RWPE2 (cell line): ENCODE measurements around the gene KDM6B.

ENCODE experiments used
- ATAC-seq: fragments of 200-7000 bp; cut with Tn5 transposase; 3 replicates; pipeline ENCODE4 v1.9.1; 2021; ENCODE audit warnings: low read depth
- DNase-seq: peaks from one replicate; pipeline ENCODE4 v3.0.0-alpha.2; 2020; ENCODE audit warnings: low spot score
- H3K27ac ChIP-seq: fragments of 450-650 bp; 2 replicates; pipeline ENCODE4 v1.5.1; 2017; ENCODE audit warnings: mild to moderate bottlenecking; ENCODE audit not compliant: poor library complexity, severe bottlenecking
- H3K27me3 ChIP-seq: fragments of 250-450 bp; sonication (Bioruptor Pico); 2 replicates; pipeline ENCODE4 v1.5.1; 2021; ENCODE audit warnings: mild to moderate bottlenecking, moderate library complexity; ENCODE audit not compliant: insufficient read depth, poor library complexity, severe bottlenecking
- H3K36me3 ChIP-seq: fragments of 250-450 bp; sonication (Bioruptor Pico); 2 replicates; pipeline ENCODE4 v1.5.1; 2020; ENCODE audit warnings: low read depth, mild to moderate bottlenecking, moderate library complexity
- H3K4me1 ChIP-seq: fragments of 250-450 bp; sonication (Bioruptor Pico); 2 replicates; pipeline ENCODE4 v1.5.1; 2021; ENCODE audit warnings: mild to moderate bottlenecking, moderate library complexity; ENCODE audit not compliant: insufficient read depth, poor library complexity, severe bottlenecking
- H3K4me3 ChIP-seq: fragments of 250-450 bp; sonication (Bioruptor Pico); 2 replicates; pipeline ENCODE4 v1.5.1; 2021; ENCODE audit warnings: mild to moderate bottlenecking, moderate library complexity; ENCODE audit not compliant: severe bottlenecking
- H3K9me3 ChIP-seq: fragments of 250-450 bp; sonication (Bioruptor Pico); 2 replicates; pipeline ENCODE4 v1.5.1; 2021; ENCODE audit warnings: mild to moderate bottlenecking, moderate library complexity; ENCODE audit not compliant: severe bottlenecking
- TF ChIP-seq, protein P1 (sequence below): fragments of 450-650 bp; IDR thresholded peaks from one replicate; pipeline ENCODE4 v1.5.1; 2017; ENCODE audit warnings: mild to moderate bottlenecking, moderate library complexity; ENCODE audit not compliant: poor library complexity, severe bottlenecking

KDM6B gene

DNA sequence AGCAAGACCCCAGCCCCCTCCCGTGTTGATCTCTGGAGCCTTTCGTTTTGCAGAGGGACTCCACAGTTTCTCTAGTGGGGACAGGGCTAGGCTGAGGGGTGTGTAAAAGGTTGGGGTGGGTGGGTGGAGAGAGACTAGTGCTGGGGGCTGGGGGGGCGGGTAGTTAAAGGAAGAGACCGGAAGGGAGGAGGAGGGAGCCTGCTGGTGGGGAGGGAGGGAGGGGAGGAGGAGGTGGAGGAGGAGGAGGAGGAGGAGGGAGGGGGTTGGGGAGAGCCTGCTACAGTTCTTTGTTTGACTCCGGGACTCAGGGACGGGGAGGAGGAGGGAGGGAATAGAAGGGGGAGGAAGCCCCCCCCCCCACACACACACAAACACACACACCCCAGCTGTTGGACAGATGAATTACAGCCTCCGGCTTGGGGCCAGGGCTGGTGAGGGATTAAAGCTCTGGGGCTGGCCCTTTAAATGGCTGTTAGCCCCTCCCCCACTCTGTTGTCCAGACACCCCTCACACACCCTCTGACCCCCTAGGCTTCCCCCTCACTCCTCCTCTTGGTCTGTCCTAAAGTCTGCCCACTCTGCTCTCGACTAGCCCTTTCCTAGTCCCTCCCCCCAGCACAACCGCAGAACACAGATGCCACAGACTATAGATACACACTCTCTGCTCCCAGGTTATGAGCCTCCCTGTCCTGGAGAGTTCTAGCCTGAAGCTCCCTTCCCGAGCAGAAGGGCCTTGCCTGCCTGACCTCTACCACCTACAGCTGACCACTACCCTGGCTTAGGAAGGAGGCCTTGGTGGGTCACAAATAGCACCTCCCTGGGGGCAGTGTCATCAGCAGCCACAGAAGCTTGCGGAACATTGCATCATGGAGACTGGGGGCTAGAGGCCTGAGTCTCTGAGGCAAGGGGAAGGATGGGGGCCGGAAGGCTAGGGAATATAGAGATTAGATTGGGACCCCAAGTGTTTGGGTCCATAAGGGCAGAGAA is 4.4 kb downstream of the KDM6B start:
- Histone ChIP-seq H3K27ac (peak overlapping the region; percentile 97), H3K27me3 (no peaks in the 10 kb centered on the region), H3K4me3 (peak overlapping the region; percentile 58), H3K4me1 (peaks cover 21% of the 10 kb centered on the region), H3K36me3 (peaks cover 12% of the 10 kb centered on the region), H3K9me3 (no peaks in the 10 kb centered on the region)
- DNase-seq, result no peak
- no peak for ATAC-seq
- TF ChIP-seq, protein P1, sequence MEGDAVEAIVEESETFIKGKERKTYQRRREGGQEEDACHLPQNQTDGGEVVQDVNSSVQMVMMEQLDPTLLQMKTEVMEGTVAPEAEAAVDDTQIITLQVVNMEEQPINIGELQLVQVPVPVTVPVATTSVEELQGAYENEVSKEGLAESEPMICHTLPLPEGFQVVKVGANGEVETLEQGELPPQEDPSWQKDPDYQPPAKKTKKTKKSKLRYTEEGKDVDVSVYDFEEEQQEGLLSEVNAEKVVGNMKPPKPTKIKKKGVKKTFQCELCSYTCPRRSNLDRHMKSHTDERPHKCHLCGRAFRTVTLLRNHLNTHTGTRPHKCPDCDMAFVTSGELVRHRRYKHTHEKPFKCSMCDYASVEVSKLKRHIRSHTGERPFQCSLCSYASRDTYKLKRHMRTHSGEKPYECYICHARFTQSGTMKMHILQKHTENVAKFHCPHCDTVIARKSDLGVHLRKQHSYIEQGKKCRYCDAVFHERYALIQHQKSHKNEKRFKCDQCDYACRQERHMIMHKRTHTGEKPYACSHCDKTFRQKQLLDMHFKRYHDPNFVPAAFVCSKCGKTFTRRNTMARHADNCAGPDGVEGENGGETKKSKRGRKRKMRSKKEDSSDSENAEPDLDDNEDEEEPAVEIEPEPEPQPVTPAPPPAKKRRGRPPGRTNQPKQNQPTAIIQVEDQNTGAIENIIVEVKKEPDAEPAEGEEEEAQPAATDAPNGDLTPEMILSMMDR, result no peak

DNA sequence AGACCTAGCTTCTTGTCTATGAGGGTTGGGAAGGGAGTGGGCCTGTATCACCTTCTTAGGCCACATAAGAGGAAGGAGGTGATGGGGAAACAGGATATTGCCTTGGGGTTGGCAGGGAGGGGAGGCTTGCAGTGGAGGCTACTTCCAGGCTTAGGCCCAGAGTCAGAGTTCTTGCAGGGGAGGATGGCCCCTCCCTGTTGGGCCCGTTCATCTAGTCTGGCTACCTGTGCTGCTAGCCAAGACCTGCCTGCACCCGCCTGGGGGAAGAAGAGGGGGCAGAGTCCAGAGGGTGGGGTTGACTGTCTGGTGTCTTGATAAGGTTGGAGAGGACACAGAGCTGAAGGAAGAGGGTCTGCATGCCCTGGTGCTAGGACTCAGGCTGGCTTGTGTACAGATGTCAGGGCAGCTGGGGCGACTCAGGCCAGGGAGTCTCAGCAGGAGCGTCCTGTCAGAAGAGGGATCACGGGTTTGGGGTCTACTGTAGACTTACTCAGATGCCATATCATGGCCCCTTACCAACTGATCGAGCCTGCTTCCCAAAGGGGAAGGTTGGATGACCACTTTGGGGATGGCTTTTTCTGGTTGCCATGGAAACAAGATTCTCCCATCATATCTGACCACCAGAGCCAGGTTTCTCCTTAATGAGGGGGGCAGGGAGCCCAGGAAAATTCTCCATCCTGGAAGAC is 5.3 kb downstream of the KDM6B start:
- ATAC-seq (no peak), DNase-seq (no peak)
- H3K9me3 ChIP-seq, result no peaks in the 10 kb centered on the region
- H3K27ac ChIP-seq, result peak overlapping the region; percentile 97
- H3K4me1 ChIP-seq, result peaks cover 21% of the 10 kb centered on the region
- peaks cover 12% of the 10 kb centered on the region for H3K36me3 ChIP-seq
- TF ChIP-seq, protein P1, result no peak
- no peaks in the 10 kb centered on the region for H3K27me3 ChIP-seq
- H3K4me3 ChIP-seq, result no peak overlapping the region

DNA sequence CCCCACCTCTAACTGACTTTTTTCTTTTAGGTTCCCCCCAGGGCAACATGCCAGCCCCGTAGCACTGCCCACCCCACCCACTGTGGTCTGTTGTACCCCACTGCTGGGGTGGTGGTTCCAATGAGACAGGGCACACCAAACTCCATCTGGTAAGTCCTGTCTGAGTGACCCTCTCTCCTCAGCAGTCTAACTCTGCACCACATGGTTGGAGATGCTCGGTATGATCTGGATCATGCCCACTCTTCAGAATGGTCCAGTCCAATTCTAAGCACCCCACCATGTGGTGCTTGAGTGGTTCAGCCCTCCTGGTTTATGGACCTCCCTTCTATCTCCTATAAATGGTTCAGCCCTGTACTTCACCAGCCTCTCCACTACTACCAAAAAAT is 5.9 kb downstream of the KDM6B start:
- Histone ChIP-seq H3K27me3 (no peaks in the 10 kb centered on the region), H3K27ac (peak overlapping the region; percentile 97), H3K4me3 (no peak overlapping the region), H3K9me3 (no peaks in the 10 kb centered on the region), H3K36me3 (peaks cover 12% of the 10 kb centered on the region), H3K4me1 (peaks cover 21% of the 10 kb centered on the region)
- TF ChIP-seq, protein P1, result no peak
- ATAC-seq (no peak), DNase-seq (no peak)

DNA sequence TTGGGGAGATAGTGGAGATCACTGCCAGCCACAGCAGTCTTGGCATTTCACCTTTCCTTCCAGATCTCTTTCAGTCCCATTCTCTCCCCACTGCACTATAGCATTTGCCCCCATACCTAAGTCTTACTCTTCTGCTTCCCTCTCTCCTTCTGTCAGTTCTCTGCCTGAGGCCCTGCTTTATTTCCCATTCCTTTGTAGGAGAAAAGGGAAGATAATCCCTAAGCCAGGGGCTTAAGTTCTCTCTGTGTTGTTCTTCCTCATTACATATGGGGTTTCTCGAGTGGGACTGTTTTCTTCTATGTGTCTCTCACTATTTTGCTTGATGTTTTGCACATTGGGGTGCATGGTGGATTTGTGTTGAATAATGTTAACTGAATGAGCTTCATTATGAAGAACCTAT is 6.4 kb downstream of the KDM6B start:
- H3K36me3 ChIP-seq, result peaks cover 17% of the 10 kb centered on the region
- H3K4me1 ChIP-seq, result peaks cover 21% of the 10 kb centered on the region
- no peaks in the 10 kb centered on the region for H3K9me3 ChIP-seq
- no peak overlapping the region for H3K4me3 ChIP-seq
- no peaks in the 10 kb centered on the region for H3K27me3 ChIP-seq
- TF ChIP-seq, protein P1, result no peak
- ATAC-seq (no peak), DNase-seq (no peak)
- peak overlapping the region; percentile 97 for H3K27ac ChIP-seq
